ENCODE measurements around the gene OR4D11.
A peak's percentile ranks its signal among the peaks of the same experiment; 100 is the strongest.

The OR4D11 gene

GRCh38 chr11:59548309-59548656 lies 44.9 kb downstream of the OR4D11 start:
- DNase-seq (ENCODE audit: low read depth) = no peak

- DNase-seq (ENCODE audit: low read depth) = peak; percentile 92
Measured at GRCh38 chr11:59550368-59550841, 47.0 kb downstream of the OR4D11 start.

GRCh38 chr11:59550842-59551658 lies 47.7 kb downstream of the OR4D11 start:
- peak; percentile 89 for DNase-seq (ENCODE audit: low read depth)

- DNase-seq (ENCODE audit: low read depth) = peak; percentile 87
Measured at GRCh38 chr11:59551659-59552521, 48.5 kb downstream of the OR4D11 start.

- DNase-seq (ENCODE audit: low read depth) = no peak
Measured at GRCh38 chr11:59552844-59553243, 49.5 kb downstream of the OR4D11 start.

GRCh38 chr11:59553323-59553722 lies 49.9 kb downstream of the OR4D11 start:
- DNase-seq (ENCODE audit: low read depth) = no peak
